HEK293 (cell line): Measurements from ENCODE around the gene PLXNA2.

Experiments
- CTCF ChIA-PET: fragments of 350-600 bp; formaldehyde crosslinking; extraction: SDS; loops from one replicate; lab custom pipeline; 2021; ENCODE audit warnings: antibody characterized with exemption; lab: Yijun Ruan, JAX
- POLR2A ChIA-PET: fragments of 300-600 bp; formaldehyde crosslinking; extraction: SDS; loops from one replicate; lab custom pipeline; 2020; ENCODE audit warnings: antibody characterized with exemption, inconsistent platforms; lab: Yijun Ruan, JAX
- H3K27ac ChIP-seq: fragments of 200-500 bp; sonication (Bioruptor generic); 2 replicates; pipeline ENCODE4 v1.5.1; 2014; ENCODE audit warnings: low read depth, low read length, control low read depth, inconsistent platforms; ENCODE audit errors: extremely low read depth
- H3K36me3 ChIP-seq, 2 experiments: fragments of 200-500 bp in 1 of 2; sonication (Bioruptor generic) in 1 of 2; 1 replicate in 1 of 2; 2 replicates in 1 of 2; pipeline ENCODE4 v1.5.1; 2014 to 2017; ENCODE audit warnings: inconsistent platforms in 2 of 2, low read length in 2 of 2; ENCODE audit not compliant: control insufficient read depth in 2 of 2, insufficient read depth in 1 of 2
- H3K4me1 ChIP-seq: fragments of 200-500 bp; sonication (Bioruptor generic); 2 replicates; pipeline ENCODE4 v1.5.1; 2014; ENCODE audit warnings: mild to moderate bottlenecking, low read length, inconsistent platforms; ENCODE audit not compliant: control insufficient read depth, insufficient read depth
- H3K4me3 ChIP-seq: 2 replicates; pipeline ENCODE4 v1.5.1; 2011; ENCODE audit warnings: low read depth, mild to moderate bottlenecking, control low read depth, low read length, moderate library complexity
- H3K9me3 ChIP-seq: fragments of 200-500 bp; sonication (Bioruptor generic); 2 replicates; pipeline ENCODE4 v1.5.1; 2014; ENCODE audit warnings: low read depth, low read length, inconsistent platforms; ENCODE audit not compliant: control insufficient read depth, insufficient read depth
- KLF17 ChIP-seq: fragments of 450-650 bp; formaldehyde crosslinking; IDR thresholded peaks from 2 replicates; pipeline ENCODE4 v1.5.1; 2016; ENCODE audit warnings: missing biosample characterization, missing genetic modification characterization
- KLF7 ChIP-seq: fragments of 450-650 bp; formaldehyde crosslinking; IDR thresholded peaks from 2 replicates; pipeline ENCODE4 v1.5.1; 2016; ENCODE audit warnings: missing biosample characterization, missing genetic modification characterization, borderline replicate concordance
- PATZ1 ChIP-seq: fragments of 450-650 bp; formaldehyde crosslinking; IDR thresholded peaks from 2 replicates; pipeline ENCODE4 v1.5.1; 2016; ENCODE audit warnings: missing biosample characterization, missing genetic modification characterization
- PRDM1 ChIP-seq: fragments of 450-650 bp; formaldehyde crosslinking; IDR thresholded peaks from 2 replicates; pipeline ENCODE4; 2016; ENCODE audit warnings: missing biosample characterization, missing genetic modification characterization
- REST ChIP-seq: fragments of 450-650 bp; formaldehyde crosslinking; IDR thresholded peaks from 2 replicates; pipeline ENCODE4 v1.5.1; 2016; ENCODE audit warnings: missing biosample characterization, missing genetic modification characterization
- ZFHX2 ChIP-seq: fragments of 450-650 bp; formaldehyde crosslinking; conservative IDR thresholded peaks from 2 replicates; pipeline ENCODE4 v1.5.1; 2016; ENCODE audit warnings: missing biosample characterization, missing genetic modification characterization
- ZFP37 ChIP-seq: fragments of 450-650 bp; formaldehyde crosslinking; IDR thresholded peaks from 2 replicates; pipeline ENCODE4 v1.5.1; 2016; ENCODE audit warnings: missing biosample characterization, missing genetic modification characterization
- ZIC2 ChIP-seq: fragments of 450-650 bp; formaldehyde crosslinking; IDR thresholded peaks from 2 replicates; pipeline ENCODE4 v1.5.1; 2016; ENCODE audit warnings: missing biosample characterization, missing genetic modification characterization
- ZNF132 ChIP-seq: fragments of 450-650 bp; formaldehyde crosslinking; IDR thresholded peaks from 2 replicates; pipeline ENCODE4 v1.5.1; 2017; ENCODE audit warnings: missing biosample characterization, missing genetic modification characterization, borderline replicate concordance
- ZNF148 ChIP-seq: fragments of 450-650 bp; formaldehyde crosslinking; IDR thresholded peaks from 2 replicates; pipeline ENCODE4 v1.5.0; 2017; ENCODE audit warnings: missing biosample characterization, missing genetic modification characterization, borderline replicate concordance
- ZNF157 ChIP-seq: fragments of 450-650 bp; formaldehyde crosslinking; IDR thresholded peaks from 2 replicates; pipeline ENCODE4 v1.5.1; 2016; ENCODE audit warnings: missing biosample characterization, missing genetic modification characterization
- ZNF202 ChIP-seq: fragments of 450-650 bp; formaldehyde crosslinking; IDR thresholded peaks from 2 replicates; pipeline ENCODE4 v1.5.1; 2016; ENCODE audit warnings: missing biosample characterization, missing genetic modification characterization, borderline replicate concordance
- ZNF214 ChIP-seq: fragments of 450-650 bp; formaldehyde crosslinking; IDR thresholded peaks from 2 replicates; pipeline ENCODE4 v1.5.1; 2017; ENCODE audit warnings: missing biosample characterization, mild to moderate bottlenecking, missing genetic modification characterization, borderline replicate concordance
- ZNF280C ChIP-seq: fragments of 450-650 bp; formaldehyde crosslinking; IDR thresholded peaks from 2 replicates; pipeline ENCODE4 v1.5.1; 2016; ENCODE audit warnings: missing biosample characterization, missing genetic modification characterization
- ZNF398 ChIP-seq: fragments of 450-650 bp; formaldehyde crosslinking; IDR thresholded peaks from 2 replicates; pipeline ENCODE4 v1.5.1; 2017; ENCODE audit warnings: missing biosample characterization, missing genetic modification characterization
- ZNF600 ChIP-seq: fragments of 450-650 bp; formaldehyde crosslinking; IDR thresholded peaks from 2 replicates; pipeline ENCODE4 v1.5.1; 2016; ENCODE audit warnings: missing biosample characterization, missing genetic modification characterization
- ZNF629 ChIP-seq: fragments of 450-650 bp; formaldehyde crosslinking; IDR thresholded peaks from 2 replicates; pipeline ENCODE4 v1.5.1; 2017; ENCODE audit warnings: missing biosample characterization, missing genetic modification characterization
- ZNF658 ChIP-seq: fragments of 450-650 bp; formaldehyde crosslinking; IDR thresholded peaks from 2 replicates; pipeline ENCODE4; 2016; ENCODE audit warnings: missing biosample characterization, missing genetic modification characterization
- ZNF843 ChIP-seq: fragments of 450-650 bp; formaldehyde crosslinking; IDR thresholded peaks from 2 replicates; pipeline ENCODE4 v1.5.1; 2016; ENCODE audit warnings: missing biosample characterization, missing genetic modification characterization

Gene PLXNA2

GRCh38 chr1:208189716-208190115, 54.5 kb downstream of the PLXNA2 start (continued):
- 0 out of 2 replicates have a peak, but pooled peaks have one; percentile 47 for TF ChIP-seq ZNF398 (tag by site-specific recombination)
- no peak for TF ChIP-seq ZNF280C (tag by site-specific recombination)
- TF ChIP-seq ZNF132 (tag by site-specific recombination), result no peak
- TF ChIP-seq ZFHX2 (tag by site-specific recombination), result peak; percentile 87
- TF ChIP-seq REST (tag by site-specific recombination), result no peak
- no peak for TF ChIP-seq ZNF148

- Histone ChIP-seq H3K4me3 (no peak overlapping the region), H3K36me3 (no peaks in the 10 kb centered on the region), H3K9me3 (no peaks in the 10 kb centered on the region), H3K4me1 (peaks cover 20% of the 10 kb centered on the region), H3K27ac (no peak overlapping the region; the same call in 1 of the 2 replicates)
- ChIA-PET POLR2A (interaction anchor here (0.7 to 1.0 kb wide), 4 partner anchors 9 to 178 kb away, joined by 3 to 4 read pairs (median 3); no protein-coding TSS in a partner anchor), CTCF (interaction anchor here (1.0 kb wide), 1 partner anchor 57 kb away, joined by 4 read pairs; no protein-coding TSS in a partner anchor)
- TF ChIP-seq ZNF214 (tag by site-specific recombination), result no peak
- TF ChIP-seq ZFP37 (tag by site-specific recombination), result 0 out of 2 replicates have a peak, but pooled peaks have one; percentile 27
- no peak for TF ChIP-seq KLF7 (tag by site-specific recombination)
- no peak for TF ChIP-seq PRDM1 (tag by site-specific recombination)
- no peak for TF ChIP-seq ZFHX2 (tag by site-specific recombination)
- no peak for TF ChIP-seq ZNF202 (tag by site-specific recombination)
- TF ChIP-seq ZNF600, result peak; percentile 81
- TF ChIP-seq KLF17 (tag by site-specific recombination), result peak; percentile 97
- TF ChIP-seq PATZ1 (tag by site-specific recombination), result peak; percentile 83
- no peak for TF ChIP-seq ZNF658 (tag by site-specific recombination)
- TF ChIP-seq ZNF629 (tag by site-specific recombination), result peak; percentile 72
- peak; percentile 42 for TF ChIP-seq ZIC2
- 0 out of 2 replicates have a peak, but pooled peaks have one; percentile 38 for TF ChIP-seq ZNF843 (tag by site-specific recombination)
- no peak for TF ChIP-seq ZNF148
- no peak for TF ChIP-seq ZNF157 (tag by site-specific recombination)
Observed at GRCh38 chr1:208189183-208189582, 55.0 kb downstream of the PLXNA2 start.
